ENCODE measurements around the gene TTYH3.
"Not testable (repeated sequence)": the region's sequence is repeated elsewhere in the genome, so short reads cannot be mapped to it uniquely, and the experiment has no call there.

The TTYH3 gene

GRCh38 chr7:2688409-2689342, 56.9 kb downstream of the TTYH3 start:
- no peak for DNase-seq (ENCODE audit: low spot score)

- DNase-seq (ENCODE audit: low spot score) = no peak
Measured at GRCh38 chr7:2689343-2689847, 57.6 kb downstream of the TTYH3 start.

GRCh38 chr7:2689951-2690705, 58.3 kb downstream of the TTYH3 start:
- no peak for DNase-seq (ENCODE audit: low spot score)

GRCh38 chr7:2691011-2691707, 59.4 kb downstream of the TTYH3 start:
- no peak for DNase-seq (ENCODE audit: low spot score)

- DNase-seq (ENCODE audit: low spot score) = not testable (repeated sequence)
Measured at GRCh38 chr7:2691932-2692439, 60.2 kb downstream of the TTYH3 start.

GRCh38 chr7:2692543-2692942, 60.8 kb downstream of the TTYH3 start:
- DNase-seq (ENCODE audit: low spot score) = no peak

GRCh38 chr7:2693420-2694121, 61.8 kb downstream of the TTYH3 start:
- DNase-seq (ENCODE audit: low spot score) = not testable (repeated sequence)

GRCh38 chr7:2694122-2694436, 62.3 kb downstream of the TTYH3 start:
- not testable (repeated sequence) for DNase-seq (ENCODE audit: low spot score)

GRCh38 chr7:2698581-2699288, 66.9 kb downstream of the TTYH3 start:
- DNase-seq (ENCODE audit: low spot score) = no peak

GRCh38 chr7:2699289-2699620, 67.5 kb downstream of the TTYH3 start:
- no peak for DNase-seq (ENCODE audit: low spot score)

- no peak for DNase-seq (ENCODE audit: low spot score)
Measured at GRCh38 chr7:2700141-2700850, 68.5 kb downstream of the TTYH3 start.

- no peak for DNase-seq (ENCODE audit: low spot score)
Measured at GRCh38 chr7:2701424-2701823, 69.6 kb downstream of the TTYH3 start.

- DNase-seq (ENCODE audit: low spot score) = no peak
Measured at GRCh38 chr7:2701832-2702593, 70.2 kb downstream of the TTYH3 start.

- no peak for DNase-seq (ENCODE audit: low spot score)
Measured at GRCh38 chr7:2702594-2702957, 70.8 kb downstream of the TTYH3 start.

- no peak for DNase-seq (ENCODE audit: low spot score)
Measured at GRCh38 chr7:2705371-2706096, 73.7 kb downstream of the TTYH3 start.

- DNase-seq (ENCODE audit: low spot score) = no peak
Measured at GRCh38 chr7:2706685-2707126, 74.9 kb downstream of the TTYH3 start.

GRCh38 chr7:2707481-2707880, 75.7 kb downstream of the TTYH3 start:
- no peak for DNase-seq (ENCODE audit: low spot score)

- no peak for DNase-seq (ENCODE audit: low spot score)
Measured at GRCh38 chr7:2708041-2708440, 76.3 kb downstream of the TTYH3 start.
